RWPE2 (cell line): ENCODE results near the gene COG6.

ENCODE experiments used
- ATAC-seq: fragments of 200-7000 bp; cut with Tn5 transposase; 3 replicates; pipeline ENCODE4 v1.9.1; 2021; ENCODE audit warnings: low read depth
- DNase-seq: peaks from one replicate; pipeline ENCODE4 v3.0.0-alpha.2; 2020; ENCODE audit warnings: low spot score
- H3K27ac ChIP-seq: fragments of 450-650 bp; 2 replicates; pipeline ENCODE4 v1.5.1; 2017; ENCODE audit warnings: mild to moderate bottlenecking; ENCODE audit not compliant: poor library complexity, severe bottlenecking
- H3K27me3 ChIP-seq: fragments of 250-450 bp; sonication (Bioruptor Pico); 2 replicates; pipeline ENCODE4 v1.5.1; 2021; ENCODE audit warnings: mild to moderate bottlenecking, moderate library complexity; ENCODE audit not compliant: insufficient read depth, poor library complexity, severe bottlenecking
- H3K36me3 ChIP-seq: fragments of 250-450 bp; sonication (Bioruptor Pico); 2 replicates; pipeline ENCODE4 v1.5.1; 2020; ENCODE audit warnings: low read depth, mild to moderate bottlenecking, moderate library complexity
- H3K4me1 ChIP-seq: fragments of 250-450 bp; sonication (Bioruptor Pico); 2 replicates; pipeline ENCODE4 v1.5.1; 2021; ENCODE audit warnings: mild to moderate bottlenecking, moderate library complexity; ENCODE audit not compliant: insufficient read depth, poor library complexity, severe bottlenecking
- H3K4me3 ChIP-seq: fragments of 250-450 bp; sonication (Bioruptor Pico); 2 replicates; pipeline ENCODE4 v1.5.1; 2021; ENCODE audit warnings: mild to moderate bottlenecking, moderate library complexity; ENCODE audit not compliant: severe bottlenecking
- H3K9me3 ChIP-seq: fragments of 250-450 bp; sonication (Bioruptor Pico); 2 replicates; pipeline ENCODE4 v1.5.1; 2021; ENCODE audit warnings: mild to moderate bottlenecking, moderate library complexity; ENCODE audit not compliant: severe bottlenecking
- TF ChIP-seq, protein P1 (sequence below): fragments of 450-650 bp; IDR thresholded peaks from one replicate; pipeline ENCODE4 v1.5.1; 2017; ENCODE audit warnings: mild to moderate bottlenecking, moderate library complexity; ENCODE audit not compliant: poor library complexity, severe bottlenecking

COG6 gene

DNA sequence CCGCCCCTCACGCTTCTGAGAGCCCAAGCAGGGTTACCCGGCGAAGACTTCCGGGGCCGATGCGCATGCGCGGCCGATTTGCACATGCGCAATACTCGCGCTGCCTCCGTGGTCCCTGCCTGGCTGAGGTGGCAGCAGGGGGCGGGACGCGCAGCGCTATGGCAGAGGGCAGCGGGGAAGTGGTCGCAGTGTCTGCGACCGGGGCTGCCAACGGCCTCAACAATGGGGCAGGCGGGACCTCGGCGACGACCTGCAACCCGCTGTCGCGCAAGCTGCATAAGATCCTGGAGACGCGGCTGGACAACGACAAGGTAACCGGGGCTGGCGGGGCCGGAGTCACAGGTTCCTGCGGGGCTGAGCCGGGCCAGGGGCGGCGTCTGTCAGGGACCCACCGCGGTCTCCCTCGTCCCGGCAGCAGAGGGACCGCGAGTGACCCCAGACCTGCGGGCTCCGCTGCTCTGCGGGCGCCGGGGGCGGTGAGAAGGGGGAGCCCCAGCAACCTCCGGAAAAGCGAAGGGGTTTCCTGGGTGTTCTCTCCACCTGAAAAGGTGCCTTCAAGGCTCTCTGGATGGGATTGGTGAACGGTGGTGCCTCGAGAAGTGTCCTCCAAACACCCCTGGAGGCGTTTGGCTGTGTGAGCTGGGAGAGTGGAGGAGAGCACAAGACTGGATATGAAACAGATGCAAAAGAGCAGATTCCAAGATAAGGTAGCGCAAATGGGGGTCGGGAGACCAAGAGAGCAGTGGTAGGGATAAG is at the start of gene COG6:
Gene COG6 (plus strand): TSS at position 94 of the 756 bp plus-strand sequence. CDS start 65 bp downstream, at position 159.
- no peak within 1 kb of the TSS for H3K27ac ChIP-seq
- H3K9me3 ChIP-seq, result no peaks in the 10 kb centered on the region
- H3K27me3 ChIP-seq, result no peaks in the 10 kb centered on the region
- DNase-seq (peak; percentile 72), ATAC-seq (peak; percentile 86)
- H3K36me3 ChIP-seq, result peaks cover 18% of the 10 kb centered on the region
- TF ChIP-seq, protein P1, sequence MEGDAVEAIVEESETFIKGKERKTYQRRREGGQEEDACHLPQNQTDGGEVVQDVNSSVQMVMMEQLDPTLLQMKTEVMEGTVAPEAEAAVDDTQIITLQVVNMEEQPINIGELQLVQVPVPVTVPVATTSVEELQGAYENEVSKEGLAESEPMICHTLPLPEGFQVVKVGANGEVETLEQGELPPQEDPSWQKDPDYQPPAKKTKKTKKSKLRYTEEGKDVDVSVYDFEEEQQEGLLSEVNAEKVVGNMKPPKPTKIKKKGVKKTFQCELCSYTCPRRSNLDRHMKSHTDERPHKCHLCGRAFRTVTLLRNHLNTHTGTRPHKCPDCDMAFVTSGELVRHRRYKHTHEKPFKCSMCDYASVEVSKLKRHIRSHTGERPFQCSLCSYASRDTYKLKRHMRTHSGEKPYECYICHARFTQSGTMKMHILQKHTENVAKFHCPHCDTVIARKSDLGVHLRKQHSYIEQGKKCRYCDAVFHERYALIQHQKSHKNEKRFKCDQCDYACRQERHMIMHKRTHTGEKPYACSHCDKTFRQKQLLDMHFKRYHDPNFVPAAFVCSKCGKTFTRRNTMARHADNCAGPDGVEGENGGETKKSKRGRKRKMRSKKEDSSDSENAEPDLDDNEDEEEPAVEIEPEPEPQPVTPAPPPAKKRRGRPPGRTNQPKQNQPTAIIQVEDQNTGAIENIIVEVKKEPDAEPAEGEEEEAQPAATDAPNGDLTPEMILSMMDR, result no peak
- peak within 1 kb of the TSS; percentile 89 for H3K4me3 ChIP-seq
- peaks cover 4% of the 10 kb centered on the region for H3K4me1 ChIP-seq

DNA sequence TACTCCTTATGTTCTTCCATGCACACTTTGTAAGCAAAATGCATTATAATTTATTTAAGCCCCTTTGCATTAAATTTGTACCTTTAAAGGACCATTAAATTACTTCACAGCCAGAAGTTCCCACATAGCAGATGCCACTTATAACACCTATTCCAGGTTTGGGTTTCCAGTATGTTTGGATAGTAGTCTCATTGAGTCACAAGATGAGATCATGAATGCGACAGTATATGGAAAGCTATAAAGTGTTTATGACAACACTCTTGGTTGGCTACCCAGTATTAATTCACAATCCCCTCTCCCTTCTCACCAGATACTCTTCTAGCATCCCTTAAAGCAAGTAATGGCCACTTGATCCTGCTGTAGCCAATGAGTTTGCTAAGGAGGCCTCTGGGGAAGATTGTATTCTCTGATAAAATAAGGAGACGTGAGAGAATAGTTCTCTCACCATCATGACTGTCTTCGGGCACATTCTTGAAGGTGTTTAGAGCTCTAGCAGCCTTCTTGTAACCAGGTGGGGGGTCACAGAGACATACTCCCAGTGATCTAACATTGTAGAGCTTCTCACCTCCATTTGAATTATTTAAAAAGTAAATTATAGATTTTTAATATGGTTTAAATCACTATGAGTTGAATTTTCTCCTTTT is 49.7 kb upstream of the COG6 start:
- Histone ChIP-seq H3K36me3 (no peaks in the 10 kb centered on the region), H3K27me3 (no peaks in the 10 kb centered on the region), H3K27ac (no peak overlapping the region), H3K4me3 (no peak overlapping the region), H3K9me3 (no peaks in the 10 kb centered on the region), H3K4me1 (peaks cover 6% of the 10 kb centered on the region)
- ATAC-seq (no peak), DNase-seq (no peak)
- TF ChIP-seq, protein P1, result no peak

DNA sequence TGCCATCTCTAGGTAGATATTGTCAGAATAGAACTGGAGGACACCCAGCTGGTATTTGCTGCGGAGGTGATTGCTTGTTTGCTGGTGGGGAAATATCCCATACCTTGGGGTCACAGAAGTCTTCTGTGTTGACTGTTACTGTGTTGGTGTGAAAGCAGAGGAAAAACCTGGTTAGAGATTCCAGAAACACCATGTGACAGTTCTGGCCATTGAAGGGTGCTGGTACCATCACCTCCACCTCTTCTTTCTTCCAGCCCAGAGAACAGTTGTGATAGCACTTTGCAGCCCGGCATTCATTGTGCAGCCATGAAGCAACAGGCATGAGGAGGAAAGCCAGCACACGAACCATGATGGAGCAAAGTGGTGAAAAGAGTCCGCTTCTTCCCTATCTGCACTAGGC is 47.6 kb upstream of the COG6 start:
- H3K4me3 ChIP-seq, result no peak overlapping the region
- TF ChIP-seq, protein P1, result no peak
- H3K36me3 ChIP-seq, result no peaks in the 10 kb centered on the region
- H3K27ac ChIP-seq, result no peak overlapping the region
- ATAC-seq (no peak), DNase-seq (no peak)
- H3K9me3 ChIP-seq, result no peaks in the 10 kb centered on the region
- H3K27me3 ChIP-seq, result no peaks in the 10 kb centered on the region
- H3K4me1 ChIP-seq, result no peaks in the 10 kb centered on the region

DNA sequence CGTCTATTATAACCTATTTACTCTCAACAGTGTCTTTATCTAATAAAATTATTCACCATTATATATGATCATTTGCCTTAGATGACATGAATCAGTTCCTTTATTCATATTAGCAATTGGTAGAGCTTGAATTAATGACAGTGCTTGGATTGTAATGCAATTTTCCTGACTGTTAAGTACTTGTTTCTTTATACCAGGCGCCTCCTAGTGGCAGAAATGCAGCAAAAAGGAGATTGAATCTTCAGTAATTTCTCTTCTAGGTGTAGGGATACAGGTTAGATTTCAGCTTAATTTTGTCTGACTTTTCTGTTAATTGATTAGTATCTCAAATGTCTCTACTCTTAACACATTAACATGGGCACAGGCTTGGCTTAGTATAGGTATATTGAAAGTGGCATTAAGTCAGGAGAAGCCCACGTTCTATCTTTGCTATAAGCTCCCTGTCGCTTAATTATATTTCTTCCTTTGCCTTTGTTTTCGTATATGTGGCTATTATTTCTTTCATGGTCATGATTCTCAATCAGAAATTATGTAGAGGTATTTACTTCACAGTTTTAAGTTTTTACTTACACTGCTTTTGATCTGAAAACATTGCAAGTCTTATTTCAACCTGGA is 43.3 kb upstream of the COG6 start:
- Histone ChIP-seq H3K27ac (no peak overlapping the region), H3K9me3 (no peaks in the 10 kb centered on the region), H3K4me3 (no peak overlapping the region), H3K4me1 (no peaks in the 10 kb centered on the region), H3K36me3 (no peaks in the 10 kb centered on the region), H3K27me3 (no peaks in the 10 kb centered on the region)
- TF ChIP-seq, protein P1, result peak; percentile 82
- DNase-seq, result no peak
- ATAC-seq, result no peak
